GM21360 (cell line): ENCODE measurements around the gene TOB1.

Experiments used
- ATAC-seq: cut with Tn5 transposase; IDR thresholded peaks from one replicate; pipeline ENCODE4 v1.9.1; 2021; ENCODE audit warnings: mild to moderate bottlenecking, moderate library complexity; ENCODE audit not compliant: unreplicated experiment

Gene TOB1

GRCh38 chr17:50847566-50847965 is 18.6 kb downstream of the TOB1 start:
- ATAC-seq: no peak

GRCh38 chr17:50845240-50846147 is 20.7 kb downstream of the TOB1 start:
- no peak for ATAC-seq

- ATAC-seq: no peak
Observed at GRCh38 chr17:50844117-50844700, 21.9 kb downstream of the TOB1 start.

GRCh38 chr17:50843150-50843905 is 22.8 kb downstream of the TOB1 start:
- ATAC-seq: no peak

- no peak for ATAC-seq
Observed at GRCh38 chr17:50842506-50843149, 23.5 kb downstream of the TOB1 start.

GRCh38 chr17:50841949-50842354 is 24.2 kb downstream of the TOB1 start:
- ATAC-seq: no peak

- no peak for ATAC-seq
Observed at GRCh38 chr17:50841277-50841948, 24.7 kb downstream of the TOB1 start.

GRCh38 chr17:50840311-50840851 is 25.8 kb downstream of the TOB1 start:
- ATAC-seq: no peak

GRCh38 chr17:50839591-50840310 is 26.4 kb downstream of the TOB1 start:
- ATAC-seq: no peak

- no peak for ATAC-seq
Observed at GRCh38 chr17:50837980-50838954, 27.9 kb downstream of the TOB1 start.

- no peak for ATAC-seq
Observed at GRCh38 chr17:50837286-50837979, 28.7 kb downstream of the TOB1 start.

- no peak for ATAC-seq
Observed at GRCh38 chr17:50836826-50837225, 29.3 kb downstream of the TOB1 start.

GRCh38 chr17:50835301-50836234 is 30.6 kb downstream of the TOB1 start, which contains the start of gene WFIKKN2:
TSS of gene WFIKKN2 (plus strand) at chr17:50835586. CDS start at chr17:50835938, 352 bp downstream.
- ATAC-seq: no peak

- no peak for ATAC-seq
Observed at GRCh38 chr17:50834429-50835300, 31.5 kb downstream of the TOB1 start.

- no peak for ATAC-seq
Observed at GRCh38 chr17:50833510-50834428, 32.4 kb downstream of the TOB1 start.
